ENCODE measurements around the gene PCOLCE2.

Gene PCOLCE2, protein sequence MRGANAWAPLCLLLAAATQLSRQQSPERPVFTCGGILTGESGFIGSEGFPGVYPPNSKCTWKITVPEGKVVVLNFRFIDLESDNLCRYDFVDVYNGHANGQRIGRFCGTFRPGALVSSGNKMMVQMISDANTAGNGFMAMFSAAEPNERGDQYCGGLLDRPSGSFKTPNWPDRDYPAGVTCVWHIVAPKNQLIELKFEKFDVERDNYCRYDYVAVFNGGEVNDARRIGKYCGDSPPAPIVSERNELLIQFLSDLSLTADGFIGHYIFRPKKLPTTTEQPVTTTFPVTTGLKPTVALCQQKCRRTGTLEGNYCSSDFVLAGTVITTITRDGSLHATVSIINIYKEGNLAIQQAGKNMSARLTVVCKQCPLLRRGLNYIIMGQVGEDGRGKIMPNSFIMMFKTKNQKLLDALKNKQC

DNA sequence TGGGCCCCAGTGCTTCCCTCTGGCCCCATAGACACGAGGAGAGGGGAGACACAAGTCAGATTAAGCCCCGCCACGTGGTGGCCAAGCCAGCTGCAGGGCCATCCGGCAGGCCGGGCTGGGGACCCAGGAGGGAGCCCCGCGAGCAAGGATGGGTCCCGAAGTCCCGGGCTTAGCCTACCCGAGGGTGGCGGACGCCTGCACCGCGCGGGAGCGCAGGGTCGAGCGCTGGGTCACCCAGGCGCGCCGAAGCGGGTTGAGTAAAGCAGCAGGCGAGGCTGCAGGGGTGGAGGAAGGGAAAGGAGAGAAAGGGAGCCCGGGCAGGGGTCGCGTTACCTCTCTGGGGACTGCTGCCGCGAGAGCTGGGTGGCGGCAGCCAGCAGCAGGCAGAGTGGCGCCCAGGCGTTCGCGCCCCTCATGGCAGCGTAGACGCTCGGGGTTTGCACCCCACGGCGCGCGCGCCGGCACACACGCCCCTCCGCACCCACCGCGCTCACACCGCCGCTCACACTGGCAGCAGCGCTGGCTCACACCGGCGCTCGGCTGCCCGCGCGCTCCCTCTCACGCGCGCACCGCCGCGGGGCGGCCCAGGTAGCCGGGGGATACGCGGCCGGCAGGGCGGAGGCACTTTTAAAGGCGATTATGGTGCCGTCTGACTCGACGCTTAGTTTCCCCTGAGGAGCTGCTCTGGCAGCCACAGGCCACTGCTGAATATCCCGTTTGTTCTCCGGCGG, at the start of gene PCOLCE2:
Gene PCOLCE2 (minus strand): TSS at position 603 of the 731 bp plus-strand sequence. CDS start 187 bp downstream, at position 416.
- no peak for DNase-seq

GRCh38 chr3:142935963-142936362, 47.1 kb upstream of the PCOLCE2 start:
- no peak for DNase-seq

- DNase-seq = no peak
Measured at GRCh38 chr3:142934887-142935269, 46.0 kb upstream of the PCOLCE2 start.

- DNase-seq = no peak
Measured at GRCh38 chr3:142934128-142934886, 45.4 kb upstream of the PCOLCE2 start.

DNA sequence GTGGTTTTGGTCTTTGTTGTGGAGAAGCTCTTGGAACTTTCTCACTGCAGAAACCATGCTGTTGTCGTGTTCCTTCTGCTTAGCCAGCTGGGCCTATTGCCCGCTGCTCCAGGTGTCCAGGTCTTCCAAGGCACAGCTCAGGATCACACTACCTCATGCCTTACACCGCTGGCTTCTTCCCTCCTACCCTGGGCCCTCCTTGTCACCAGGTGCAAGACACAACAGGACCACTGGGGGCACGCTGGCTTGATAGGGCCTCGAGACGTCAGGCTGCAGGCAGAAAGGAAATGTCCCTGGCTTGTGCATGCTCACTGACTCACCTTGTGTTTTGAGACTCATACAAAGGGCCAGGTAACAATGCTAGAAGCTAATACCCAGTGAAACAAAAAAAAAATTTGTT, 42.3 kb upstream of the PCOLCE2 start:
- DNase-seq = no peak

DNA sequence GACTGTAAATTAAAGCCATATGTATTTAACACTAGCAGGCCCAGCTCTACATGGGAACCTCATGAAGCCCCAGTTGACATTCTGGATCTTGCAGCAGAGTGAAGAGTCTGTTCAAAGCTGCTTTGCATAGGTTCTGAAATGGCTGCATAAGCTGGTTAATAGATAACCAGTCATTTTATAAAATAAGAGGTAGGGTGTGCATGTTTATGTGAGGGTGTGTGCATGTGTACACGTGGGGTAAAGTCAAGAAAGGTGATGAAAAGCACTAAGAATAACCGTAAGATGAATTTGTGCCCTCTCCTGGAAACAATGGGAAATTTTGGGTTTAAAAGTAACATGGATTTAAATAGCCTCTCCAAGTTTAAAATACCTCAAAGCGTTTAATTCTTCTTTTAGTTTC, 41.6 kb upstream of the PCOLCE2 start:
- DNase-seq = no peak

GRCh38 chr3:142929890-142930289, 41.0 kb upstream of the PCOLCE2 start:
- DNase-seq = no peak

- no peak for DNase-seq
Measured at GRCh38 chr3:142929109-142929508, 40.2 kb upstream of the PCOLCE2 start.

DNA sequence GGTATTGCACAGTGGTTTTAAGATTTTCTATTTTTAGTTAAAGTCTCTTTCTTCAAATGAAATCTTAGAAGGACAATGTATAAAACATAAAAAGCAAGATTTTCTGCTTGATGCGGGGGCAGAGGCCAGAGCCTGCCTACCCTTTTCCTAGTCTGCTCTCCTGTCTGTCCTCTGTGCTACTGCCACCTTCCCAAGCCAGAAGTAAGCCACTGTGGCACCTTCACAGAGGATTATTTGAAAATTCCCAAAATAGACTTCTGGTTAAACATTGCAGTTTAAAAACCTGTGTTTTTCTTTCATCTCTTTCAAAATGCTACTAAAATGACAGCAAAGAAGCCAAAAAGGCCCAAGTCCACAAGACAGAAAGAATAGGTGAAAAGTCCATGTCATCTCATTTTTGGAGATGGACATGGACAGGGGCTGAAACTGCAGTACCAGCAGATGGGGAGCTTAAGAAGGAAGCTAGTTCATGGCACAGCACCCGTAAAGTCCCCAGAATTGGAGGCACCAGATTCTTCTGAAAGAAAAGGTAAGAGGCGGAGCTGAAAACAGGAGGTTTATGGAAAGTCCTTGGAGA, 37.6 kb upstream of the PCOLCE2 start:
- no peak for DNase-seq

GRCh38 chr3:142925140-142925539, 36.3 kb upstream of the PCOLCE2 start:
- no peak for DNase-seq

GRCh38 chr3:142923694-142924093, 34.8 kb upstream of the PCOLCE2 start:
- DNase-seq = no peak

GRCh38 chr3:142916605-142917004, 27.7 kb upstream of the PCOLCE2 start:
- no peak for DNase-seq

GRCh38 chr3:142915636-142916035, 26.8 kb upstream of the PCOLCE2 start:
- no peak for DNase-seq

DNA sequence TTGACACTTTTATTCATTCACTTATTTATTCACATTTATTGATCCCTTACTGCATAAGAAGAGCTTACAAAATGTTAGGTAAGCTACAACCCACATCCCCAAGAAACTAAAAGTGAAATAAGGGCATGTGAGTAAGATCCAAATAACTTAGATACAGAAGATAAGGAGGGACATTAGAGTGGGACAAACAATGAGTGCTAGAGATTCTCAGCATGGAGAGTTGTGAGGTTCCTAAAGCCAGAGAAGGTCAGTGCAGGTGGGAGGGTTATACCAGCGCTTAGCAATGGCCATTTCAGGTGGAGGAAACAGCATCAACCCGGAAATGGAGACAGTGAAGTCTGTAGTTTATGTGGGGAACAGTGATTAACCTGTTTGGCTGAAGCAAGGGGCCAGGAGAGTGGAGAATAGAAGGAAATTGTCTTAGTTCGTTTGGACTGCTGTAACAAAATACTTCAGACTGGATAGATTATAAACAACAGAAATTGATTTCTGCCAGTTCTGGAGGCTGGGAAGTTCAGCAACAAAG, 25.5 kb upstream of the PCOLCE2 start:
- DNase-seq = no peak

- no peak for DNase-seq
Measured at GRCh38 chr3:142913432-142913831, 24.5 kb upstream of the PCOLCE2 start.

DNA sequence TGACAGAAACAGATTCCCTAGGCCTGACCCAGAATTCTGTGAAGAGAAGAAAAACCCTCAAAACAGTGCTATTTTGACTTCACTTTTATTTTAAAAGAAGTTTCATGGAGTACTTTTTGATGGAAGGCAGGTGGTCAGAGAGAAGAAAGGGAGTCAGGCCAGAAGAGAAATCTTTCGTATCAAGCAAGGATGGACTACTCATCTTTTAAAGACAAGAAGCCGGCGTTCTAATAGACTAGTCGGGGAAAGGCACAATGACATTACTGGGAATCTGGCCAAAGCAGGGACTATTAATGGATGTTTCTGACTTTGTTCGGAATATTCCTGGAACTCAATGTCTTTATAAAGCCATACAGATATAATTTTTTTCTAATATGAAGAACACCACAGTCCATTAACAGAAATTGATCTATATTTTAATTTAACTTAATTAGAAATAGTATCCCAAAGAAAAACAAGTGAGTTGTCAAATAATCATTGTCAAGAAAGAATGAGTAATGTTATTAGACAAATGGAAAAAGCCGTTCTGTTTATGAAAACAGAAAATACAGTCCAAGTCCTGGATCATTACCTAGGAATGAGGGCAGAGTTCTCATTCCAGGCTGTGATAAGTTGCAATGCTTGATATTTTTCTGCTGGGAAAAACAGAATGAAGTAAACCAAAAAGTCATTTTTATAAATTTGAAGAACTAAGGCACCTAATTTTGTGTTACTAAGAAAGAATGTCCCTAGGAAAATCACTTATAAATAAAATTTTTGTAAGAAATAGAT, 23.7 kb upstream of the PCOLCE2 start:
- DNase-seq = no peak

DNA sequence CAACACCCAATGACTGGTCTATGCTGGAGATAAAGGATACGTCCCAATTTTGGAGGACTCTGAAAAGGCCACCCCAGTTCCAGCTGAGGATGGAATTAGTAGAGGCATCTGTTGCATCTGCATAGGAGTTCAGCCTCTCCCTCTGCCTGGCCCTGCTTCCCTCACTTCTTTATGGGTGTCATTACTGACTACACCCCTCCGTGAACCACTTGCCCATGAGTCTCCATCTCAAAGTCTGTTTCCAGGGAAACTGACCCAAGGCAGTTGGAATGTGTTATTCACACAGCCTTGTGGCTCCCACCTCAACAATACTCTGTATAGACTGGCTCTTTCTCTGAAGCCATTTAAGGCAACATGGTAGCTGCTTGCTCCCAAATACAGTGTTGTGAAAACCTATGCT, 21.4 kb upstream of the PCOLCE2 start:
- no peak for DNase-seq

DNA sequence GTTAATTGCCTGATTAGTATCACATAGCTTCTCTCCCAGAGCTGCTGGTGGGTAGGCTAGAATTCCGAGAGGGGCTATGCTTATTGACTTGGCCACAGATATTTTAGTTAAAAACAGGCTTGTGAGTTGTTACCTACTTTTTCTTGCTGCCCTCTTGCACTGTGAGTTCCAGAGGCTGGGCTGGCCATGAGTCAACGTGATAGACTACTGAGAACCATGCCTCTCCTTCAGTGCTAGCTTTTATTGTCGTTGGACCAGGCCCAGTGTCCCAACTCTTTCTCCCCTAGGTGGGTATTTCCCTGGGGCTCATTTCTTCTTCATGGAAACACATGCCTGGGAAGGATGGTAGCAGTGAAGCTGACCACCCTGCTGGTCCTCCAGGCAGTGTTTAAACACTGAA, 20.4 kb upstream of the PCOLCE2 start:
- no peak for DNase-seq

GRCh38 chr3:142907996-142908395, 19.1 kb upstream of the PCOLCE2 start:
- DNase-seq = no peak

GRCh38 chr3:142904639-142905436, 16.0 kb upstream of the PCOLCE2 start:
- DNase-seq = no peak

GRCh38 chr3:142902356-142902755, 13.5 kb upstream of the PCOLCE2 start:
- DNase-seq = no peak

Data from NCI-H2081 treated with DMSO at 0.1 percent for 48 hours (cell line).